ENCODE measurements around the gene SMARCE1.

GRCh38 chr17:40696651-40697072, 49.0 kb upstream of the SMARCE1 start:
- no peak for TF ChIP-seq FOXK2 (IDR thresholded peaks at IDR 0.05)
- TF ChIP-seq BHLHE40 (IDR thresholded peaks at IDR 0.05; ENCODE audit: borderline replicate concordance), result no peak
- no peak for TF ChIP-seq SP1 (IDR thresholded peaks at IDR 0.05)
- no peak for TF ChIP-seq FOXA1 (IDR thresholded peaks at IDR 0.05)
- no peak for TF ChIP-seq CTBP1 (IDR thresholded peaks at IDR 0.05; ENCODE audit: borderline replicate concordance)
- no peak for TF ChIP-seq FOXM1 (IDR thresholded peaks at IDR 0.05; ENCODE audit: borderline replicate concordance)
- no peak for TF ChIP-seq PKNOX1 (IDR thresholded peaks at IDR 0.05)
- no peak for TF ChIP-seq L3MBTL2 (conservative IDR thresholded peaks at IDR 0.05)
- no peak for TF ChIP-seq ELF4 (IDR thresholded peaks at IDR 0.05)
- TF ChIP-seq SUZ12 (IDR thresholded peaks at IDR 0.05), result no peak
- TF ChIP-seq HDGF (IDR thresholded peaks at IDR 0.05; ENCODE audit: borderline replicate concordance), result no peak
- no peak for TF ChIP-seq NFRKB (IDR thresholded peaks at IDR 0.05)
- TF ChIP-seq LEF1 (IDR thresholded peaks at IDR 0.05; ENCODE audit: borderline replicate concordance), result no peak
- no peak for TF ChIP-seq ARNT (IDR thresholded peaks at IDR 0.05)

Data from HEK293T (cell line).